Prostate gland (tissue), 2 donors: Measurements from ENCODE around the gene RFPL4A. TPM values are rescaled to one million over a fixed set of nuclear protein-coding genes. Genes with fewer than 3 reads are reported as not detected.
"Not testable (repeated sequence)": the region's sequence is repeated elsewhere in the genome, so short reads cannot be mapped to it uniquely, and the experiment has no call there.

Source experiments
- DNase-seq: peaks from one replicate; pipeline ENCODE4 v3.0.0-alpha.2; 2019; ENCODE audit warnings: low spot score
- H3K27ac ChIP-seq, 2 donors: fragments of 200-600 bp; sonication (generic); 2 replicates each; pipeline ENCODE4 v1.5.1; 2017 to 2019
- H3K27me3 ChIP-seq: fragments of 200-600 bp; sonication (generic); replicated peaks from 2 replicates; pipeline ENCODE4 v1.5.1; 2019; ENCODE audit not compliant: insufficient read depth
- H3K36me3 ChIP-seq, 2 donors: fragments of 200-600 bp; sonication (generic); 1 replicate in 1 of 2; 2 replicates in 1 of 2; pipeline versions ENCODE4 v1.5.1 to v1.8.1; 2017 to 2019
- H3K4me1 ChIP-seq: fragments of 200-600 bp; sonication (generic); replicated peaks from 2 replicates; pipeline ENCODE4 v1.5.1; 2019
- H3K4me3 ChIP-seq, 2 donors: fragments of 200-600 bp; sonication (generic); 2 replicates each; pipeline ENCODE4 v1.5.1; 2017 to 2019
- H3K9me3 ChIP-seq: fragments of 200-600 bp; sonication (generic); 2 replicates; pipeline ENCODE4 v1.5.1; 2017
- CTCF ChIP-seq, 4 experiments: fragments of 200-600 bp in 2 of 4; fragments of 450-650 bp in 2 of 4; sonication (generic) in 2 of 4; IDR thresholded peaks; 1 replicate in 3 of 4; 2 replicates in 1 of 4; pipeline ENCODE4 v1.5.1; 2016 to 2019; ENCODE audit warnings: antibody characterized with exemption in 4 of 4, mild to moderate bottlenecking in 2 of 4, moderate library complexity in 2 of 4
- POLR2A ChIP-seq: fragments of 450-650 bp; IDR thresholded peaks from one replicate; pipeline ENCODE4 v1.6.1; 2016; ENCODE audit warnings: antibody characterized with exemption, mild to moderate bottlenecking
- POLR2AphosphoS5 ChIP-seq: sonication (generic); formaldehyde crosslinking; IDR thresholded peaks from one replicate; pipeline ENCODE4 v1.6.1; 2017; ENCODE audit warnings: antibody characterized with exemption
- WGBS: methylation state at CpG from one replicate; pipeline ENCODE4 v1.1.5; 2018; 5-methylcytosine and 5-hydroxymethylcytosine counted together
- intact Hi-C: fragments of 100-400 bp; cut with DNase I; formaldehyde crosslinking; loops from one replicate; pipeline ENCODE4 v1.14.2; 2022
- total RNA-seq, 2 donors: library from RNA; depleted of rRNA; stranded (reverse); fragments of >200 nt; gene quantifications; one replicate each; pipeline ENCODE4 v1.1.0, GENCODE V29; 2016

Gene RFPL4A
- total RNA-seq, 2 donors from 2014 or later, result 0.80 TPM; not detected in 1

DNA sequence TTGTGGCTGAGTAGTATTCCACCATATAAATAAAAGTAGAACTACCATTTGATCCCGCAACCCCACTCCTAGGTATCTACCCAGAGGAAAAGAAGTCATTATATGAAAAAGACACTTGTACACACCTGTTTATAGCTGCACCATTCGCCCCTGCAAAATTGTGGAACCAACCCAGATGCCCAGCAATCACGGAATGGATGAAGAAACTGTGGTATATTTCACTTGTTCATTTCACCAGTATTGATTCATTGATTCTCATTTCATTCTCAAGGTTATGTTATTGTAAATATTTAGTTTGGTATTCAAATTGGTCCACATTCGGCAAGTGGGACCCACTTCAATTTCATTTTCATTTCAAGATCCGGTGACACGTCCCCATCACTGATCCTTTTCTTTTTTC, 8.2 kb upstream of the RFPL4A start:
- intact Hi-C loops, result no loop called here
- no peak overlapping the region for H3K27ac ChIP-seq
- no peaks in the 10 kb centered on the region for H3K36me3 ChIP-seq
- DNase-seq, result no peak
- TF ChIP-seq POLR2A (no peak), CTCF (IDR thresholded peaks at IDR 0.05) (no peak), POLR2AphosphoS5 (no peak)
- H3K27me3 ChIP-seq, result no peaks in the 10 kb centered on the region
- no peaks in the 10 kb centered on the region for H3K4me1 ChIP-seq
- 91% methylated on average over 6 of the region's 6 CpGs for WGBS
- H3K9me3 ChIP-seq, result no peaks in the 10 kb centered on the region
- H3K4me3 ChIP-seq, result no peak overlapping the region

GRCh38 chr19:55753401-55753800, 5.5 kb upstream of the RFPL4A start:
- no peak for TF ChIP-seq POLR2AphosphoS5
- no peaks in the 10 kb centered on the region for H3K36me3 ChIP-seq
- H3K4me3 ChIP-seq, result no peak overlapping the region
- no peak for DNase-seq
- H3K4me1 ChIP-seq, result no peaks in the 10 kb centered on the region
- intact Hi-C loops, result no loop called here
- H3K27me3 ChIP-seq, result no peaks in the 10 kb centered on the region
- no peak overlapping the region for H3K27ac ChIP-seq
- 59% methylated on average over 3 of the region's 3 CpGs for WGBS
- H3K9me3 ChIP-seq, result no peaks in the 10 kb centered on the region

DNA sequence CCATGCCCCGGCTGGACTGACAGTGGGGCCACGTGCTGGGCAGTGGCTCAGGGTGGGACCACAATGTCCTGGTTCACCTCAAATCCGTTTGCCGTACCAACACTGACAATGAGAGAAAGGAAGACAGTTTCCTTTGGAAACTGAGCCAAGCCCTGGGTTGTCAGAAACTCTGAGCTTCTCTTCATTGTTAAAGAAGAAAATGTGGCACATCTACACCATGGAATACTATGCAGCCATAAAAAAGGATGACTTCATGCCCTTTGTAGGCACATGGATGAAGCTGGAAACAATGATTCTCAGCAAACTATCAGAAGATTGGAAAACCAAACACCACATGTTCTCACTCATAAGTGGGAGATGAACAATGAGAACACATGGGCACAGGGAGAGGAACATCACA, 2.1 kb upstream of the RFPL4A start:
- 80% methylated on average over 4 of the region's 4 CpGs for WGBS
- H3K4me1 ChIP-seq, DNase-seq, H3K4me3 ChIP-seq, H3K9me3 ChIP-seq, H3K36me3 ChIP-seq, intact Hi-C loops, H3K27ac ChIP-seq, H3K27me3 ChIP-seq: not testable (repeated sequence)

- Histone ChIP-seq H3K27me3 (peaks cover 2% of the 10 kb centered on the region), H3K36me3 (no peaks in the 10 kb centered on the region), H3K27ac (no peak overlapping the region), H3K4me3 (no peak overlapping the region), H3K9me3 (no peaks in the 10 kb centered on the region), H3K4me1 (no peaks in the 10 kb centered on the region)
- TF ChIP-seq POLR2A, result no peak
- TF ChIP-seq CTCF (IDR thresholded peaks at IDR 0.05), result no peak
- no peak for TF ChIP-seq POLR2AphosphoS5
- no peak for DNase-seq
- 70% methylated on average over 7 of the region's 7 CpGs for WGBS
- intact Hi-C loops, result no loop called here
Measured at GRCh38 chr19:55766466-55766865, 7.6 kb downstream of the RFPL4A start.

DNA sequence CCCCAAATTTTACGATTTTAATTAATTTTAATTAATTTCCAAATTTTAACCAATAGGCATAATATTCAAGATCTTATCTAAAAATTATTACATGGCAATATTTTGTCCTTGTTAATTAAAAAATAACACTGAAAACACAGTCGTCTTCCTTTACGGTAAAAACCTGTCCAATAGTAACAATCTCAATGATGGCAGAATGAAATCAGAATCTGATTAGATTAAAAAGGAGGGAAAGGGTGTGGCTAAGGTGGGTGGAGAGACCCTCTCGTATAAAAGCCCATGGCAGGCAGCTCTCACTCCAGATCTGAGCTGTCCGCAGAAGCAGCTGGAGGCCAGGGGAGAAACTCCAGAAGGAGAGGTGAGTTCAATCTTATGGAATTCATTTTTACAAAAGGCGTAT, 9.9 kb downstream of the RFPL4A start, which contains the start of gene RFPL4AL1:
Gene RFPL4AL1 (plus strand): TSS at position 301 of the 400 bp plus-strand sequence. CDS start 2,687 bp downstream, outside the sequence.
- H3K27me3 ChIP-seq, H3K36me3 ChIP-seq, H3K4me1 ChIP-seq, intact Hi-C loops, H3K9me3 ChIP-seq, H3K4me3 ChIP-seq, H3K27ac ChIP-seq, DNase-seq: not testable (repeated sequence)
- WGBS, result 80% methylated on average over 6 of the region's 6 CpGs

GRCh38 chr19:55769632-55770031, 10.7 kb downstream of the RFPL4A start:
- H3K36me3 ChIP-seq, H3K9me3 ChIP-seq, H3K4me3 ChIP-seq, H3K4me1 ChIP-seq, H3K27me3 ChIP-seq, H3K27ac ChIP-seq, intact Hi-C loops, DNase-seq: not testable (repeated sequence)
- WGBS, result 29% methylated on average over 2 of the region's 3 CpGs

- H3K27ac ChIP-seq, result no peak overlapping the region
Measured at GRCh38 chr19:55777528-55777927, 18.6 kb downstream of the RFPL4A start.

More at GRCh38 chr19:55777528-55777927, 18.6 kb downstream of the RFPL4A start:
- DNase-seq, result no peak
- Histone ChIP-seq H3K9me3 (no peaks in the 10 kb centered on the region), H3K36me3 (no peaks in the 10 kb centered on the region), H3K4me3 (no peak overlapping the region), H3K27me3 (no peaks in the 10 kb centered on the region), H3K4me1 (no peaks in the 10 kb centered on the region)
- TF ChIP-seq POLR2AphosphoS5 (no peak), CTCF (IDR thresholded peaks at IDR 0.05) (no peak), POLR2A (no peak)
- intact Hi-C loops, result no loop called here
- WGBS, result 29% methylated on average over 7 of the region's 7 CpGs
